VCaP (cell line): ENCODE results near the gene ZDHHC11B.

Experiments used
- H3K27ac ChIP-seq: fragments of 450-650 bp; 2 replicates; pipeline ENCODE4 v1.5.1; 2017
- CTCF ChIP-seq: fragments of 450-650 bp; conservative IDR thresholded peaks from 2 replicates; pipeline ENCODE4 v1.5.1; 2017; ENCODE audit warnings: mild to moderate bottlenecking, moderate library complexity

Gene ZDHHC11B

DNA sequence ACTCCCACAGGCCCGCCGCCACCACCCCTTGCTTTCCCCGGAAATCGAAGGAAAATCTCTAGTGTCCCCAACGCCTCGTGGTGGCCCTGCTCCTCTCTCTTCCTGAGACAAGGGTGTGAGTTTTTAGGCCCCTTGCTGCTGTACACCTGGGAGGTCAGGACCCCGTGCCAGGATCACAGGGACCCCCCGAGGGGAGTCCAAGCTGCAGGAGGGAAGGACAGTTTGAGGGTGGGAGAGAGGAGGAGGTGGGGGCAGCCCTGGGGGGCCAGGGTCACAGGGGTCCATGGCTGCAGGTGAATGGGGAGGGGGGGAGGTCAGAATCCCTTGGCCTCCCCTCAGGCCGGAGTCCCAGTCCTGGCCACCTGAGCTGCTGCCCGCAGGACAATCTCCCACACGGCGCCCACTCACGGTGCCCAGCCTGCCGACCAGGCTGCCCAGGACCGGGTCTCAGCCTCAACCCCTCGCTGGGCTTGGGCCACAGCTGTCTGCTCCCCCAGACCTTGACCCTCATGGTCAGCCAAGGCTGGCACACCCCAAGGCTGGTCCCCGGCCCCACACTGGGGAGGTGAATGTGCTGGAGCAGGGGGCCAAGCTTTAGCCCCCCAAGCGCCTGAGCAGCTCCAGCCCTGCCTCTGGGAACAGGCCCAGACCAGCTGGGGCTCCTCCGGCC lies 111.2 kb downstream of the ZDHHC11B start:
- peak overlapping the region; percentile 88 for H3K27ac ChIP-seq

GRCh38 chr5:672329-673160 lies 112.0 kb downstream of the ZDHHC11B start:
- H3K27ac ChIP-seq: peak overlapping the region; percentile 88

More for the DNA sequence above, 111.2 kb downstream of the ZDHHC11B start:
- TF ChIP-seq CTCF: no peak

GRCh38 chr5:671459-672328 lies 112.8 kb downstream of the ZDHHC11B start:
- TF ChIP-seq CTCF: peak; percentile 91
- peak overlapping the region; percentile 88 for H3K27ac ChIP-seq

More at GRCh38 chr5:672329-673160, 112.0 kb downstream of the ZDHHC11B start:
- no peak for TF ChIP-seq CTCF

GRCh38 chr5:670396-671270 lies 113.9 kb downstream of the ZDHHC11B start:
- peak overlapping the region; percentile 88 for H3K27ac ChIP-seq
- TF ChIP-seq CTCF: no peak

- no peak overlapping the region for H3K27ac ChIP-seq
- no peak for TF ChIP-seq CTCF
These were observed 114.6 kb downstream of the ZDHHC11B start for GRCh38 chr5:669842-670395.

DNA sequence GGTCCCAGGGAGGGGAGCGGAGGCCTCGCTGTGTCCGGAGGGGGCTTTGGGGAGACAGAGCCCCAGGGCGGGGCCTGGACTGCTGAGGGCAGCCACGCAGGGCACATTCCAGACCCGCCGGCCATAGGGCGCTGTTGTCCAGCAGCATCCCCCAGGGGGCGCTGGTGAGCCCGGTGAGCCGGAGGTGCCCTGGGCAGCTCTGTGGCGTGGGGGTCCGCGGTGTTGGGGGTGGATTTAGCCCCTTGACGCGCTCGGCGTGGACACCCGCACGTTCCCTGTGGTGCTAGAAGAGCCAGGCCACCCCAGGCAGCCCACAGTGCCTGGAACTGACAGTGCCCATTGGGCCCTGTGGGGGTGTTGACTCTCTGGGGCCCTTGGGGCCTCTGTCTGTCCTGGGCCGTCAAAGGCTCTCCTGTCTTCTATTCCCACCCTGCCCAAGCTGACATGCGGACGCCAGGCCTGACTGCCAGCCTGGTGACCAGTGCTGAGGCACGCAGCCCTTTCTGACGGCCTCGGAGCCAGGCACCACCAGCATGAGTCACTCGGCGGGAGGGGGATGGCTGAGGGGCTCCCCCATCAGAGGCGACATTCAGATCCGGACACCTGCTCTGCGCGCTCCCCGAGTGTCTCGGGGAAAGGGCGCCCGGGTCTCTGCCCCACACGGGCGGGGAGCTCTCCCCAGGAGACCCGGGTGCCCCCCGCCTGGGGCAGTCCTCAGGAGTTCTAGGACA lies 115.3 kb downstream of the ZDHHC11B start:
- TF ChIP-seq CTCF: peak; percentile 66
- no peak overlapping the region for H3K27ac ChIP-seq
